Right atrium auricular region (tissue), 2 donors: Measurements from ENCODE around the gene TUT4. TPM values are rescaled to one million over a fixed set of nuclear protein-coding genes. Genes with fewer than 3 reads are reported as not detected.
"Not testable (repeated sequence)": the region's sequence is repeated elsewhere in the genome, so short reads cannot be mapped to it uniquely, and the experiment has no call there.

Experiments used
- DNase-seq: peaks from one replicate; pipeline ENCODE4 v3.0.0-alpha.2; 2019; ENCODE audit warnings: low spot score
- H3K27ac ChIP-seq, 2 donors: fragments of 200-600 bp; sonication (generic); 1 replicate in 1 of 2; 2 replicates in 1 of 2; pipeline ENCODE4 v1.5.1; 2016 to 2019
- H3K27me3 ChIP-seq, 2 donors: fragments of 200-600 bp; sonication (generic); one replicate each; pipeline versions ENCODE4 v1.5.1 to v1.6.0; 2017 to 2019
- H3K36me3 ChIP-seq: fragments of 200-600 bp; sonication (generic); one replicate; pipeline ENCODE4 v1.5.1; 2016
- H3K4me1 ChIP-seq, 2 donors: fragments of 200-600 bp; sonication (generic); one replicate each; pipeline versions ENCODE4 v1.5.1 to v1.6.0; 2017 to 2019
- H3K4me3 ChIP-seq, 2 donors: fragments of 200-600 bp; sonication (generic); 1 replicate in 1 of 2; 2 replicates in 1 of 2; pipeline ENCODE4 v1.5.1; 2017 to 2019; ENCODE audit warnings: mild to moderate bottlenecking in 1 of 2, moderate library complexity in 1 of 2
- H3K9me3 ChIP-seq, 2 donors: fragments of 200-600 bp; sonication (generic); one replicate each; pipeline ENCODE4 v1.5.1; 2019
- CTCF ChIP-seq, 2 donors: fragments of 200-600 bp; sonication (generic); IDR thresholded peaks; one replicate each; pipeline ENCODE4 v1.5.1; 2019; ENCODE audit warnings: antibody characterized with exemption in 2 of 2
- total RNA-seq, 2 donors: library from RNA; depleted of rRNA; stranded (reverse); fragments of >200 nt; gene quantifications; one replicate each; pipeline ENCODE4 v1.1.0, GENCODE V29; 2016

Gene TUT4
- total RNA-seq, 2 donors from 2014 or later: 27.4 to 33.3 TPM

- Histone ChIP-seq H3K36me3 (no peaks in the 10 kb centered on the region), H3K4me1 (no peaks in the 10 kb centered on the region), H3K9me3 (no peaks in the 10 kb centered on the region), H3K27ac (no peak overlapping the region), H3K4me3 (no peak overlapping the region), H3K27me3 (no peaks in the 10 kb centered on the region)
- DNase-seq: no peak
- no peak for TF ChIP-seq CTCF (IDR thresholded peaks at IDR 0.05)
Observed at GRCh38 chr1:52588535-52588934, 35.6 kb upstream of the TUT4 start.

GRCh38 chr1:52588027-52588426 lies 35.1 kb upstream of the TUT4 start:
- Histone ChIP-seq H3K9me3 (no peaks in the 10 kb centered on the region), H3K4me1 (no peaks in the 10 kb centered on the region), H3K27ac (no peak overlapping the region), H3K36me3 (no peaks in the 10 kb centered on the region), H3K27me3 (no peaks in the 10 kb centered on the region), H3K4me3 (no peak overlapping the region)
- no peak for DNase-seq
- no peak for TF ChIP-seq CTCF (IDR thresholded peaks at IDR 0.05)

- Histone ChIP-seq H3K4me1 (no peaks in the 10 kb centered on the region), H3K4me3 (no peak overlapping the region), H3K36me3 (no peaks in the 10 kb centered on the region), H3K27me3 (no peaks in the 10 kb centered on the region), H3K27ac (no peak overlapping the region), H3K9me3 (no peaks in the 10 kb centered on the region)
- no peak for TF ChIP-seq CTCF (IDR thresholded peaks at IDR 0.05)
- no peak for DNase-seq
Observed at GRCh38 chr1:52585474-52585873, 32.6 kb upstream of the TUT4 start.

GRCh38 chr1:52582116-52582696 lies 29.3 kb upstream of the TUT4 start:
- Histone ChIP-seq H3K27ac (no peak overlapping the region), H3K36me3 (no peaks in the 10 kb centered on the region), H3K9me3 (no peaks in the 10 kb centered on the region), H3K4me1 (no peaks in the 10 kb centered on the region), H3K27me3 (no peaks in the 10 kb centered on the region), H3K4me3 (no peak overlapping the region)
- DNase-seq: no peak
- no peak for TF ChIP-seq CTCF (IDR thresholded peaks at IDR 0.05)

- no peaks in the 10 kb centered on the region for H3K27me3 ChIP-seq
- no peaks in the 10 kb centered on the region for H3K4me1 ChIP-seq
- H3K27ac ChIP-seq: no peak overlapping the region
- DNase-seq: no peak
- H3K4me3 ChIP-seq: no peak overlapping the region
- H3K9me3 ChIP-seq: no peaks in the 10 kb centered on the region
- no peak for TF ChIP-seq CTCF (IDR thresholded peaks at IDR 0.05)
- H3K36me3 ChIP-seq: no peaks in the 10 kb centered on the region
Observed at GRCh38 chr1:52580283-52580682, 27.4 kb upstream of the TUT4 start.

- no peak for TF ChIP-seq CTCF (IDR thresholded peaks at IDR 0.05)
- Histone ChIP-seq H3K9me3 (no peaks in the 10 kb centered on the region), H3K4me1 (no peaks in the 10 kb centered on the region), H3K4me3 (no peak overlapping the region), H3K27me3 (no peaks in the 10 kb centered on the region), H3K27ac (no peak overlapping the region), H3K36me3 (no peaks in the 10 kb centered on the region)
- no peak for DNase-seq
Observed at GRCh38 chr1:52579415-52579814, 26.5 kb upstream of the TUT4 start.

GRCh38 chr1:52578066-52578465 lies 25.2 kb upstream of the TUT4 start:
- not testable (repeated sequence) for H3K36me3 ChIP-seq, H3K4me3 ChIP-seq, DNase-seq, H3K9me3 ChIP-seq, H3K27ac ChIP-seq, H3K27me3 ChIP-seq, H3K4me1 ChIP-seq
